Measurements from ENCODE around the gene RUNX2. TPM values are rescaled to one million over a fixed set of nuclear protein-coding genes. Genes with fewer than 3 reads are reported as not detected.

Gene RUNX2
- total and polyA plus RNA-seq, 2 experiments from 2014 or later, result 4.4 to 5.2 TPM

GRCh38 chr6:45369870-45370269, 41.7 kb downstream of the RUNX2 start:
- H3K4me3 ChIP-seq, result no peak overlapping the region

GRCh38 chr6:45371924-45372573, 43.9 kb downstream of the RUNX2 start:
- H2AFZ ChIP-seq, result no peak overlapping the region
- no peak overlapping the region for H3K27ac ChIP-seq
- H3K9me3 ChIP-seq (ENCODE audit: low read depth), result no peaks in the 10 kb centered on the region
- no peaks in the 10 kb centered on the region for H3K27me3 ChIP-seq (replicated peaks; ENCODE audit: insufficient read depth)
- H3K4me2 ChIP-seq (ENCODE audit: unreplicated experiment), result no peak overlapping the region
- H3K79me2 ChIP-seq (ENCODE audit: insufficient read depth), result peaks cover 33% of the 10 kb centered on the region
- no peak overlapping the region for H3K9ac ChIP-seq
- in situ Hi-C loops (cut with MboI), result no loop called here
- no peak for TF ChIP-seq EZH2phosphoT487 (IDR thresholded peaks at IDR 0.05; ENCODE audit: insufficient read depth, low read depth)
- TF ChIP-seq EZH2 (IDR thresholded peaks at IDR 0.05; ENCODE audit: insufficient read depth, poor library complexity, severe bottlenecking), result no peak
- peak; percentile 14 for DNase-seq
- H3F3A ChIP-seq (ENCODE audit: insufficient read depth), result peaks cover 4% of the 10 kb centered on the region; the same call in 1 of the 2 replicates
- no peak overlapping the region for H3K4me3 ChIP-seq
- H3K9me2 ChIP-seq (ENCODE audit: insufficient read depth), result no peaks in the 10 kb centered on the region
- H4K20me1 ChIP-seq (ENCODE audit: insufficient read depth), result no peaks in the 10 kb centered on the region
- peaks cover 13% of the 10 kb centered on the region; the same call in 1 of the 2 replicates for H3K4me1 ChIP-seq (ENCODE audit: insufficient read depth)
- 95 to 99% methylated on average over 3 of the region's 3 CpGs for WGBS, 2 experiments (ENCODE audit: low coverage in 1 of 2, low lambda C conversion rate in 2 of 2, missing lambda C conversion rate in 2 of 2)
- no peaks in the 10 kb centered on the region for H3K36me3 ChIP-seq (ENCODE audit: low read depth)

More at GRCh38 chr6:45369870-45370269, 41.7 kb downstream of the RUNX2 start:
- 88 to 100% methylated on average over 1 of the region's 1 CpG for WGBS, 2 experiments (ENCODE audit: low coverage in 1 of 2, low lambda C conversion rate in 2 of 2, missing lambda C conversion rate in 2 of 2)
- no peaks in the 10 kb centered on the region for H3K27me3 ChIP-seq (replicated peaks; ENCODE audit: insufficient read depth)
- H2AFZ ChIP-seq, result no peak overlapping the region
- no peaks in the 10 kb centered on the region for H3K9me2 ChIP-seq (ENCODE audit: insufficient read depth)
- TF ChIP-seq EZH2phosphoT487 (IDR thresholded peaks at IDR 0.05; ENCODE audit: insufficient read depth, low read depth) (no peak), EZH2 (IDR thresholded peaks at IDR 0.05; ENCODE audit: insufficient read depth, poor library complexity, severe bottlenecking) (no peak)
- H3K4me2 ChIP-seq (ENCODE audit: unreplicated experiment), result no peak overlapping the region
- H3K9ac ChIP-seq, result no peak overlapping the region
- no peaks in the 10 kb centered on the region for H3K36me3 ChIP-seq (ENCODE audit: low read depth)
- no peaks in the 10 kb centered on the region for H3K4me1 ChIP-seq (ENCODE audit: insufficient read depth)
- H3K79me2 ChIP-seq (ENCODE audit: insufficient read depth), result peaks cover 21% of the 10 kb centered on the region
- no peak for DNase-seq
- no peaks in the 10 kb centered on the region for H3F3A ChIP-seq (ENCODE audit: insufficient read depth)
- H3K27ac ChIP-seq, result no peak overlapping the region
- in situ Hi-C loops (cut with MboI), result no loop called here
- H3K9me3 ChIP-seq (ENCODE audit: low read depth), result no peaks in the 10 kb centered on the region
- H4K20me1 ChIP-seq (ENCODE audit: insufficient read depth), result no peaks in the 10 kb centered on the region

GRCh38 chr6:45375449-45375848, 47.3 kb downstream of the RUNX2 start:
- no peaks in the 10 kb centered on the region for H3K9me3 ChIP-seq (ENCODE audit: low read depth)
- no peak overlapping the region for H3K4me3 ChIP-seq
- in situ Hi-C loops (cut with MboI), result no loop called here
- WGBS, 2 experiments (ENCODE audit: low coverage in 1 of 2, low lambda C conversion rate in 2 of 2, missing lambda C conversion rate in 2 of 2), result 81 to 83% methylated on average over 3 of the region's 3 CpGs
- no peak overlapping the region for H3K9ac ChIP-seq
- peaks cover 44% of the 10 kb centered on the region for H3K79me2 ChIP-seq (ENCODE audit: insufficient read depth)
- peaks cover 22% of the 10 kb centered on the region for H3K4me1 ChIP-seq (ENCODE audit: insufficient read depth)
- H4K20me1 ChIP-seq (ENCODE audit: insufficient read depth), result no peaks in the 10 kb centered on the region
- no peak for TF ChIP-seq EZH2 (IDR thresholded peaks at IDR 0.05; ENCODE audit: insufficient read depth, poor library complexity, severe bottlenecking)
- TF ChIP-seq EZH2phosphoT487 (IDR thresholded peaks at IDR 0.05; ENCODE audit: insufficient read depth, low read depth), result no peak
- no peaks in the 10 kb centered on the region for H3K36me3 ChIP-seq (ENCODE audit: low read depth)
- no peaks in the 10 kb centered on the region for H3K9me2 ChIP-seq (ENCODE audit: insufficient read depth)
- no peaks in the 10 kb centered on the region for H3K27me3 ChIP-seq (replicated peaks; ENCODE audit: insufficient read depth)
- DNase-seq, result peak; percentile 16
- H3F3A ChIP-seq (ENCODE audit: insufficient read depth), result peaks cover 5% of the 10 kb centered on the region; the same call in 1 of the 2 replicates
- no peak overlapping the region for H2AFZ ChIP-seq
- H3K27ac ChIP-seq, result no peak overlapping the region
- H3K4me2 ChIP-seq (ENCODE audit: unreplicated experiment), result no peak overlapping the region

GRCh38 chr6:45376310-45377042, 48.3 kb downstream of the RUNX2 start:
- H3K27ac ChIP-seq, result peak overlapping the region; percentile 91

More at GRCh38 chr6:45376310-45377042, 48.3 kb downstream of the RUNX2 start:
- H3F3A ChIP-seq (ENCODE audit: insufficient read depth), result peaks cover 5% of the 10 kb centered on the region; the same call in 1 of the 2 replicates
- H3K9ac ChIP-seq, result peak overlapping the region; percentile 94
- no peak for TF ChIP-seq EZH2 (IDR thresholded peaks at IDR 0.05; ENCODE audit: insufficient read depth, poor library complexity, severe bottlenecking)
- no peak for TF ChIP-seq EZH2phosphoT487 (IDR thresholded peaks at IDR 0.05; ENCODE audit: insufficient read depth, low read depth)
- H3K4me1 ChIP-seq (ENCODE audit: insufficient read depth), result peaks cover 22% of the 10 kb centered on the region
- peak overlapping the region; percentile 88 for H3K4me2 ChIP-seq (ENCODE audit: unreplicated experiment)
- in situ Hi-C loops (cut with MboI), result no loop called here
- WGBS, 2 experiments (ENCODE audit: low coverage in 1 of 2, low lambda C conversion rate in 2 of 2, missing lambda C conversion rate in 2 of 2), result 17 to 19% methylated on average over 11 of the region's 11 CpGs
- H3K27me3 ChIP-seq (replicated peaks; ENCODE audit: insufficient read depth), result no peaks in the 10 kb centered on the region
- H3K79me2 ChIP-seq (ENCODE audit: insufficient read depth), result peaks cover 44% of the 10 kb centered on the region
- H3K9me2 ChIP-seq (ENCODE audit: insufficient read depth), result no peaks in the 10 kb centered on the region
- H3K36me3 ChIP-seq (ENCODE audit: low read depth), result no peaks in the 10 kb centered on the region
- H3K4me3 ChIP-seq, result peak overlapping the region; percentile 86
- no peaks in the 10 kb centered on the region for H3K9me3 ChIP-seq (ENCODE audit: low read depth)
- H4K20me1 ChIP-seq (ENCODE audit: insufficient read depth), result no peaks in the 10 kb centered on the region
- DNase-seq, result peak; percentile 74
- peak overlapping the region; percentile 87 for H2AFZ ChIP-seq
